Stimulated activated CD8-positive, alpha-beta memory T cell treated with anti-CD3 and anti-CD28 coated beads, Interleukin-4, amount 100 ng/mL, for 1 hour (primary cell): Measurements from ENCODE around the gene FOXC2.

ENCODE experiments used
- DNase-seq, 2 donors: peaks; one replicate each; pipeline ENCODE4 v3.0.0-alpha.2; 2020; ENCODE audit warnings: low read depth in 2 of 2, low spot score in 1 of 2

The FOXC2 gene

GRCh38 chr16:86611941-86612340, 45.3 kb downstream of the FOXC2 start:
- DNase-seq, result no peak

GRCh38 chr16:86614699-86615098, 48.1 kb downstream of the FOXC2 start:
- no peak for DNase-seq

- DNase-seq, result no peak
These were observed 50.3 kb downstream of the FOXC2 start for GRCh38 chr16:86616906-86617305.

GRCh38 chr16:86618431-86619238, 52.0 kb downstream of the FOXC2 start:
- DNase-seq, result no peak
